NCI-H187 treated with DMSO at 0.1 percent for 48 hours (cell line): ENCODE results near the gene NR5A2.

Experiments used
- DNase-seq: peaks from one replicate; lab custom pipeline; 2025; lab: John Stamatoyannopoulos, UW

The NR5A2 gene

DNA sequence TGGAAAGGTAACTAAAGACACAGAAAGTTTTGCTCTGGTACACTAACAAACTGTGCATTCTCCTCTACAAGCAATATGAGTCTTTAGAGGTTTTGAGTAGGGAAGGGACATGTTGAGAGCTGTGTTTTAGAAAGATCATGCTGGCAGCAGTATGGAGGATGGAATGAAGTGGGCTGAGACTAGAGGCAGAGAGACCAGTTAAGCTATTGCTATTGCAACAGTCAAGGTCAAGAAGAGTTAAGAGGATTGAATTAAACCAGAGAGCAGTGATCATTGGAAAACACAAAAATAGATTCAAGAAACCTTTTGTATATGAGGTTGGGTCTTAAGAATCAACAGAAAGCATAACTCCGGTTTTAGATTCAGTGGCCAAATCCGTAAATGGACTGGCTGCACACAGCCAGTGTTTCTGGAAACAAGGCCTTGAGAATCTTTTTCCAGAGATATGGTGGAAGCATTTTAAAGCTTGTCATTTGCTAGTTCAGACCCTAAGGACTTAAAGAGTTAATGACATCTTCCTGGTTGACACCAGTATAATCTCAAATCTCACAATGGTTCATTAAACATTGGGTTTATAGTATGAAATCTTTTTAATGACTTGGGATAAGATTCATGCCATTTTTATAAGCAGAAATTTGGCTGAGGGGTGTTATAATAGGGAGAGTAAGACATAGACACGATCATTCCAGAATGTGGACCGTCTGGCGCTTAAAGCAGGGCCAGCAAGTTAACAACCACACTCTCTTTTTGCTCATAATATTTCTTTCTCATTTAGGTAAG lies 177.9 kb downstream of the NR5A2 start:
- DNase-seq, result no peak

DNA sequence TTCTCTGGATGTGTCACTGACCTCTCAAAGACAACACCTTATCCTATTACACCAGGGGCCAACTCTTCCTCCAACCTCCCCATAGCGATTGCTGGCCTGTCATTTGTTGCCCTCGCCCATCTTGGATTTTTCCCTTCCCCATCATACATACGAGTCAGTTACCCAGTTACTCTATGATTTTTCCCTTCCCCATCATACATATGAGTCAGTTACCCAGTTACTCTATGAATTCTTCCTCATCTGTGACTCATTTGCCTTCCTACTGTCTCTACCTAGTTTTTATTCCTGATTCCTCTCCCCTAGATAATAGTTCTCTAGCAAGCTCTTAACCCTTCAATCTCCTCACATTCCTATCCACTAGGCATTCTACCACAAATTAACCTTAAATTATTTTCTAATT lies 178.8 kb downstream of the NR5A2 start:
- DNase-seq, result no peak

DNA sequence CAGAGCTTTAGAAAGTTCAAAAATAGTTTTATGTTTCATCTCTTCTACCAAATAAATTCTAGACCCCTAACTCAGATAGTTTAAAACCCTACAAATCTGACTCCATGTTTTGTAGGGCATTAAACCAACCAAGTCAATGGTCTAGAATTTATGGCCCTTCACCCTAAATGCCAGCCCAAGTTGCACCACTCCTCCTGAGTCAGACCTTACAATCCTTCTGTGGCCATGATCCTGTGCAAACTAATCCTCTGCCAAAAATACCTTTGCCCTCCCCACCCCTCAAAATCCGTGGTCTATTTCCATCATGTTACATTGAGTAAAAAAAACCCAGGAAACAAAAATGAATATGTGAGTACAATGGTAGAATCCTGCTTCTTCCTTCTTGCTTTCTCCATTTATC lies 179.3 kb downstream of the NR5A2 start:
- DNase-seq, result no peak

DNA sequence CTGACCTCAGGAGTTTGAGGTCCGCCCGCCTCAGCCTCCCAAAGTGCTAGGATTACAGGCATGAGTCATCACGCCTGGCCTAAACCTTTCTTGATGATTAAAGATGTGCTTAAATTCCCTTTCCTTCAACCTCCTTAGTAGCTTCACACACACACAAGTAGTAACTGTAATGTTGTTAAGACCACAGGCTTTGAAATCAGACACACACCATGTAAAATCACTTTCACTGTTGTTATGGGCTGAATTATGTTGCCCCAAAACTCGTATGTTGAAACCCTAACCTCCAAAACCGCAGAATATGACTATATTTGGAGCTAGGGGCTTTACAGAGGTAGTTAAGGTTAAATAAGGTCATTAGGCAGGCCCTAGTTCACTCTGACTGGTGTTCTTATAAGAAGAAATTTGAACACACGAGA lies 180.2 kb downstream of the NR5A2 start:
- DNase-seq, result no peak

DNA sequence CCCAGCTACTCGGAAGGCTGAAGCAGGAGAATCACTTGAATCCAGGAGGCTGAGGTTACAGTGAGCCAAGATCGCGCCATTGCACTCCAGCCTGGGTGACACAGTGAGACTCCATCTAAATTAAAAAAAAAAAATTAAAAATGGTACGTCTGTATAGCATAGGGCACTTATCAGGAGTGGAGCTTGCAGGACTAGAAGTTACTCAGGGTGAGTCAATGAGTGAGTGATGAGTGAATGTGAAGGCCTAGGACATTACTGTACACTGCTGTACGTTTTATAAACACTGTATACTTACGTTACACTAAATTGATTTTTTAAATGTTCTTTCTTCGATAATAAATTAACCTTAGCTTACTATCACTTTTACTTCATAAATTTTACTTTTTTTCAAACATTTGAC lies 183.6 kb downstream of the NR5A2 start:
- DNase-seq, result no peak

DNA sequence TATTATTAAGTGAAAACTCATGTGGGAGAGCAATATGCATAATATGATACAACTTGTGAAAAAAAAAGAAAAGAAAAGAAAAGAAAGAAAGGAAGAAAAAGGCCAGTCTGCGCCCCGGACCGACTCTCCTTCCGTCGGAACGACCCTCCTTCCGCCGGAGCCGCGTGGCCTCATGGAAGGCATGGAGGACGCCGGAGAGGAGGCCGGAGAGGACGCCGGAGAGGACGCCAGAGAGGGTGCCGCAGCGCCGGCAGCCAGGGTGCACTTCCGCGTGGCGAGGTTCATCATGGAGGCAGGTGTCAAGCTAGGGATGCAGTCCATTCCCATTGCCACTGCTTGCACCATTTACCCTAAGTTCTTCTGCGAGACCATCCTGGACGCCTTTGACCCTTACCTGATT lies 185.9 kb downstream of the NR5A2 start:
- no peak for DNase-seq

DNA sequence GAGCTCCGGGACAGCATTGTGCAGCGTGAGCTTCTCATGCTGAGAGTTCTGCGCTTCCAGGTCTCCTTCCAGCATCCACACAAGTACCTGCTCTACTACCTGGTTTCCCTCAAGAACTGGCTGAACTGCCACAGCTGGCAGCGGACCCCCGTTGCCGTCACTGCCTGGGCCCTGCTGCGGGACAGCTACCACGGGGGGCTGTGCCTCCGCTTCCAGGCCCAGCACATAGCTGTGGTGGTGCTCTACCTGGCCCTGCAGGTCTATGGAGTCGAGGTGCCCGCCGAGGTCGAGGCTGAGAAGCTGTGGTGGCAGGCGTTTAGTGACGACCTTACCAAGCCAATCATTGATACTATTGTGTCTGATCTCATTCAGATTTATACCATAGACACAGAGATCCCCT lies 186.4 kb downstream of the NR5A2 start:
- DNase-seq, result no peak

DNA sequence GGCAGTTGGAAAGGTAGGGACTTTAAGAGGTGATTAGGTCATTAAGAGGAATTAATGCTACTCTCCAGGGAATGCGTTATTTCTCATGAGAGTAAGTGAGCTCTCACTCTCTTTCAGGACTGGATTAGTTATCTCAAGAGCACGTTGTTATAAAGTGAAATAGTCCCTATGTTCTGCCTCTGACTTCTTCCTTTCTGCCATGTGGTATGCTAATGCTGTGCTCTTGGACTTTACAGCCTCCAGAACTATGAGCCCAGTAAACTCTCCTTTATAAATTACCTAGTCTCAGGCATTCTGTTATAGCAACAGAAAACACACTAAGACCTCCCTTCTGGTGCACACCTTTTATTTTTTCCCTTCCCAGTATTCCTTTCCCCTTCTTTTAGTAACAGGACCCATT lies 187.8 kb downstream of the NR5A2 start:
- DNase-seq, result no peak

DNA sequence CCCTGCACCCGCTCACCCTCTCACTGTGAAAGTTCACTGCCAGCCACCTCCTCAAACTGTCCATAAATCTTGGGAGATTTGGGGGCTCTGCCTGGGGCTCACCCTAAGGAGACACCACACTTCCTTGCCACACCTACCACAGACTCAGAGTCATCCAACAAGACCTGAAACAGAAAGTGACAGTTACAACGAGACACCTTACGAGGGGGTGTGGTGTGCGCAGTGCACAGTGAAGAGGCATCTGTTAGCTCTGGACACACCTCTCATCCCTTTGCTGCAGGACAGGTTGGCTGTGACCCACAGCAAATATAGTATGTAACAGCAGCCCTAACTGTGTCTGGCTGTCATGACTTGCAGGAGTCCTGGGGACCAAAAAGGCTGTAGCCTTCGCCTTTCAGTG lies 190.2 kb downstream of the NR5A2 start:
- DNase-seq, result no peak

DNA sequence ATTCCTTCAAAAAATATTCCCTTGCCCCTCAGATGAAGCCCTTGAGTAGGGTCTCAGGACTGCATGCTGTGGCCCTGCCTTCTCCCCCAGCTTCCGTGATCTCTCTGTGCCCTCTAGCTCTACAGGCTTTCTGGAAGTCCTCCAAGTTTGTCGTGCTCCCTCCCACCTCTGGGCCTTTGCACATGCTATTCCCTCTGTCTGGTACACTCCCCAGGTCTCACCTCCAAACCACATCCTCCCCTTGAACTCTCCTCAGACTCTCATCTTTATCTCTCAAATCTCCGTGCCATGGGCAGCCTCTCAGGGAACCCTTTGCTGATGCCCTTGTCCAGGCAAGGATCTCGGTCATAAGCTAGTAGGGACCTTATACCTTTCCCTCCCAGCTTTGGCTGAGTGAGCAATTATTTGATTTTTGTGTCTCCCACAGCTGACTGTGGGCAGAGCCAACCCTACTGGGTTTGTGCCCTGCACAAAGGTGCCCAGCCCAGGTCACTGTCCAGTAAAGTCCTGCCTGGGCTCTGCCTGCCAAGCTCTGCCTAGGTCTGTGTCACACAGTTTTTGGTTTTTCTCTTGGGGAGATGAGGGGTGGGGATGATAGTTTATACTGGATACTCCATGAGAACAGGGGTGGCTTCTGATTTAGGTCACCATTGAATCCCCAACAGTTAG lies 194.2 kb downstream of the NR5A2 start:
- no peak for DNase-seq

DNA sequence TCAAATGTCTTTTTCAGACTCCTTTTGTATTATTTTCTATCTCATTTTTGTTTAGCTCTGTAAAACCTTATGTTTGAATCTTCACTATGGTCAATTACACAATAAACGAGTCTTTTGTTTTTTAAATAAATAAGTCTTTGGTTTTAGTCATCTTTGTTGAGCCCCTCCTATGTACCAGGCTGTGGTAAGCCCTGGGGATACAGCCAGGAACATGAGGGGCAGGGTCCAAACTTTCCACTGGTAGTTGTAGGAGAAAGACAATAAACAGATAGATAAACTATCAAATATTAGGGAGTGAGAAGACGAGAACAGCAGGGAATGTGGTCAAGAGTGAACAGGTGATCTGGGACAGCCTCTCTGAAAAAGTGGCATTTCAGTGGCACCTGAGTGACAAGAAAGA lies 195.7 kb downstream of the NR5A2 start:
- DNase-seq, result no peak

DNA sequence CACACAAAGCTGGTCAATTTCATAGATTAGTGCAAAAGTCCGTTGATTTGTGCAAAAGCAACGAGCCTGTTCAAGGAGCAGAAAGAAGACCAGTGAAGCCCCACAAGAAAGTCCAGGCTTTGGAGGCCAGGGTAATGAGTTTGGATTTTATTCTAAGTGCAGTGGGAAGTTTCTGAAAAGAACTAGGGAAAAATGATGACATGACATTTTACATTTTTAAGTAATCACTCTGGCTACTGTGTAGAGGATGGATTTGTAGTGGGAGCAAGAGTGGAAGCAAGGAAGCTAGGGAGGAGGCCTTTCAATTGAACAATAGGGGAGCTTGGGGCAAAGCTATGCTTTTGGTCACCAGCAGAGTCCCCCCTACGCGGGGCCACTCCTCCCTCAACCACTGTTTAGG lies 196.1 kb downstream of the NR5A2 start:
- no peak for DNase-seq

DNA sequence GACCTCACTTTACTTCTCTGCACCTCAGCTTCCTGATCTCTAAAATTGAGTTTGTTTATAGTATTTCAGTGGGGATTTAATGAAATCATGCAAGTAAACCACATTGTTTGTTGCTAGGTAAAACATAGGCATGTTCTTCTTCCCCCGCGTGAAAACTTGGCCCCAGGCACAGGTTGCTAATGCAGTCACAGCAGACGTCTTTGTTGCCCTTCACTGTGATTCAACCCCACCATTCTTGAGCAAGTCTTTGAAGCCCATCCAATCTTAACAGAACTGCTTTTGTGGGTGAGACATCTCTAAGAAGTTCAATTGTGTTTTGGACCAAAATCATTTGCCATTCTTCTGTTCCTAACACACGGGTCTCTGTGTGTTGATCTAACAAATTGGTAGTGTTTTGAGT lies 196.8 kb downstream of the NR5A2 start:
- no peak for DNase-seq

DNA sequence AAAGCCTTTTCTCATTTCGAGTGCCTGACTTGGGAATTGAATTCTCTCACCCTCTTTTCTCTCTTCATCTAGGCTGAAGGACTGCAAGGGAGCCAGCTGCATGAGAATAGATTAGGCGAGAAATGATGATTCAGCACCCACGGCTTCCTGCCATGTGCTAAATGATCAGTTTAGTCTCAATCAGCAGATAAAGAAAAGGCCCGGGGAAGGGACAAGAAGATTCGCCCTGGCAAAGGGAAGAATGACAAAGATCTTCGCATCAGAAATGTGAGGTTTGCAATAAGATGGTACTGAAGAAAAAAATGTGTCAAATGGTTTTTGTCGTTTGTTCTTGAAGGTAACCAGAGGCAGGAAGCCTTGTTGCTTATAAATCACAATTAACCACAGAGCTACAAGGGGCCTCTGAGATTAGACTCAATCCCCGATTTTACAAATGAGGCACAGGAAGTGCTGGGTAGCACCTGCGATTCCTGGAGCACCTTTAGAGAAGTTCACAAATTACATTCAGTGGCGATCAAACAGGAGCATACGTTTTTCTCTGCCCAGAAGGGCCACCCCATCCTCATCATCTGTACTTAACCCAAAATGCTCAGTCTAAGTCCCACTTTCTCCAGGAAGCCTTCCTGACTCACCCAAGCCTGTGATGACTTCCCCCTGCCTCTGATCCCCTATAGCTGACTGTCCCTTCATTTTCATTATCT lies 198.9 kb downstream of the NR5A2 start:
- no peak for DNase-seq

DNA sequence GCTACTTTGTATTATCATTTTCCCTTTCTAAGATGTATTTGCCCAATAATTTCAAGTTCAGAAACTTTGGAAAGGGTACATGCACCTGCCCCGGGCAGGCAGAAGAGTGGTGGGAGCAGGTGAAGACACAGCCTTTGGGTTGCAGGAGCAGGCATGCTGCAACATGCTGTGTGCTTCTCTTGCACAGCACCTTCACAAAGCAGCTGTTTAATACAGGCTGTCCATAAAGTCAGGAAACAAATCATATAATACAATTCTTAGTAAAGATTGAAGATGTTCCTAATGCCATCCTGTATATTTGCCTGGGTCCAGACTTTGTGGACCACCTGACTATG lies 199.4 kb downstream of the NR5A2 start:
- no peak for DNase-seq
